RKO (cell line): ENCODE results near the gene TLR6.

Experiments
- DNase-seq: peaks from one replicate; pipeline ENCODE4 v3.0.0-alpha.2; 2016; ENCODE audit warnings: low spot score

The TLR6 gene

GRCh38 chr4:38867478-38868058, 11.0 kb upstream of the TLR6 start, which contains the start of gene FAM114A1:
TSS of gene FAM114A1 (plus strand) at chr4:38867806. CDS start at chr4:38878079, 10,273 bp downstream.
- peak; percentile 78 for DNase-seq

GRCh38 chr4:38866973-38867477, 10.4 kb upstream of the TLR6 start:
- DNase-seq, result no peak

DNA sequence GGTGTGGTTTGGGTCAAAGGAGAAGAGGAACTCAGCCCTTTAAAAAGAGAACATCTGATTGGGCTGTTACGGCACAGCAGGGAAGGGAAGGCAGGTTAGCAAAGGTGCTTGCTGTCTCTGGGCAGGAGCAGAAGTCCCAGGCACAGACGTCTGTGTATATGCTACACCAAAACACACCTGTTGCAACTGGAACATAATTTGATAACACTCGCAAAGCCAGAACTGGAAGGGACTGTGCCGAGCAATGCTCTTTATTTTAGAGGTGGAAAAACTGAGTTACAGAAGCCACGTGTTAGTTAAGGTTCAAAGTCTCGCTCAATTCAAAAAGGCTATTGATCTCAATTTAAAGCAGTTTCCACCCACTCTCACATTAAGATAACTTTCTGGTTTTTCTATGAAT, 8.8 kb upstream of the TLR6 start:
- no peak for DNase-seq

DNA sequence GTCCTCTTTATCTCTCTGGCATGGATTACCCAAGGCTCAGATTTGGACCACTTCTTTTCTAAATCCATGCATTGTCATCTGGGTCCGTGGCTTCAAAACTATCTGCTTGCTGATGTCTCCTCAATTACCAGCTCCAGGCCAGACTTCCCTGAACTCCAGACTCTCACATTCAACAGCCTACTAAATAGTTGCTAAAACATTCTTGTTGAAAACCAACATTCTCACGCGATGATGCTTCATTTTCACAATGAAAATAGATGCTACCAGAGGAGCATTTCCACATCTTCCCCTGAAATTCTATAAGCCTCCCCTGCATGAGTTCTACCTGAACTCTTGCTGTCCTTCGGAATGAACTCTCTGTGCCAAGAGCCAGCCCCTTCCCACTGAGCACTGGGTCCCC, 5.2 kb upstream of the TLR6 start:
- no peak for DNase-seq

DNA sequence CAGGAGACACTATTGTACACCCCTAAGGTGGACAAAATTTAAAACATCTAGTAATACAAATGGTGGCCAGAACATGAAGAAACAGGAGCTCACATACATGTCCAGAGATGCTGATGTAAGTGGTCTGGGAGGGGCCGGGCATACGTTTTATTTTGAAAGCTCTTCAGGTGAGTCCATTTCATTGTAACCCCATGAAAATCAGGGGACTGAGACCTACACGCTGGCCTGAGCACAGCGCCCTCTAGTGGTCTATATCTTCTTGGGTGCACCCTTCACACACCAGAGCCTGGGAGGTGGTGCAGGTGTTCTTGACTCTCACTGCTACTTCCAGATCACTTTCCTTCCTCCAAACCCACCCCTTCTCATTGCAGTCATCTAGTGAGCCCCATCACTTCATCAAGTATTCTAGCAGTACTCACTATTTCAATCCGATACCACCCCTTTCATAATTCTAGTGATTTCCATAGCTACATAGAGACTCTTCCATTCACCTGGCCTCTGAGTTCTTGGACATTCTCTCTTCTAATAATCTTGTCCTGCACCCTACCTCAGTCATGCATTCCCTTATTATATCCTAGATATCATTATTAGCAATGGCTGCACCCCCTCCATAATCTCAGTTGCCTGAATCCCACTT, 4.3 kb upstream of the TLR6 start:
- DNase-seq, result peak; percentile 63

GRCh38 chr4:38859501-38859900, 2.9 kb upstream of the TLR6 start:
- DNase-seq, result no peak

- DNase-seq, result no peak
Observed at GRCh38 chr4:38858097-38858420, 1.4 kb upstream of the TLR6 start.

- peak; percentile 95 for DNase-seq
Observed at GRCh38 chr4:38857354-38858096, 908 bp upstream of the TLR6 start.

DNA sequence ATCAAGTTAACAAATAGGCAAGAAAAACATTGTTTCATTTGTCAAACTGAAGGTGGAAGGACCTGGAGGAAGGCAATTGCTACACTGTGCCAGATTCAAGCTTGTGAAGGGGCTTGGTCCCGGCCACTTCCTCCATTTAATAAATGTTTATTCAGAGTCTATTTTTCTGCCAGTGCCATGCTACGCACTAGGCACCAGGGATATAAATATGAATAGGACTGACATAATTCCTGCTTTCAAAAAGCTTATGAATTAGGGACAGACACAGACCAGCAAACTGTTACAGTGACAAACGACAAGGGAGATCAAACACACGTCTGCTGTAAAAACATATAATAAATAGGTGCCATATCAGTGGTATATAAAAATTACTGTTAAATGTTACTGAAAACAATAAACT, 571 bp downstream of the TLR6 start:
- peak; percentile 60 for DNase-seq

GRCh38 chr4:38855466-38855865, 1.2 kb downstream of the TLR6 start:
- DNase-seq, result peak; percentile 26

- no peak for DNase-seq
Observed at GRCh38 chr4:38846015-38846414, 10.6 kb downstream of the TLR6 start.

DNA sequence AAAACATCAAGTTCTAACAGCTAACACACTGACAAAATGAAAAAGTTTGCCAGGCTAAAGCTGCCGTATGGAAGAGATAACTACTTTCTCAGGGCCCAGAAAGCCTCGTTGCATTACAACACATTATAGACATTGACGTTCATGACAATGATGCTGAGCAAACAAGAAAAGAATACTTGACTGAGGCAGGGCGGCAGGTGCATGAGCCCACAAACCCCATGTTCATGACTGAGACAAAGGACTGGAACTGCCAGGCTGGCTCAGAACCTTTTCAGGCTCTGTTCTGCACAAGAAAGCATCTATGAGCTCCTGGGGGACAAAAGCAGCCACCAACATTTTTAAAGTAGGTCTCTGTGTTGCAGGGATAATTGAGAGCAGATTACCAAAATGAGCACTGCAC, 13.6 kb downstream of the TLR6 start:
- no peak for DNase-seq

GRCh38 chr4:38837849-38838248, 18.8 kb downstream of the TLR6 start:
- no peak for DNase-seq

DNA sequence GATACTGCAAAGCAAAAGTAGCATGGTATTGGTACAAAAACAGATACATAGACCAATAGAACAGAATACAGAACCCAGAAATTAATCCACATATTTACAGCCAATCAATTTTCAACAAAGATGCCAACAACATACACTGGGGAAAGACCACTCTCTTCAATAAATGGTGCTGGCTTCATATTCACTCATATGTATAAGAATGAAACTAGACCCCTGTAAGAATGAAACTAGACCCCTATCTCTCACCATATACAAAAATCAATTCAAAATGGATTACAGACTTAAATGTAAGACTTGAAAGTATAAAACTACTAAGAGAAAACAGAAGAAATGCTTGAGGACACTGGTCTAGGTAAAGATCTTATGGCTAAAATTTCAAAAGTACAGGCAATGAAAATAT, 19.3 kb downstream of the TLR6 start:
- no peak for DNase-seq

GRCh38 chr4:38834570-38834969, 22.0 kb downstream of the TLR6 start:
- DNase-seq, result no peak

DNA sequence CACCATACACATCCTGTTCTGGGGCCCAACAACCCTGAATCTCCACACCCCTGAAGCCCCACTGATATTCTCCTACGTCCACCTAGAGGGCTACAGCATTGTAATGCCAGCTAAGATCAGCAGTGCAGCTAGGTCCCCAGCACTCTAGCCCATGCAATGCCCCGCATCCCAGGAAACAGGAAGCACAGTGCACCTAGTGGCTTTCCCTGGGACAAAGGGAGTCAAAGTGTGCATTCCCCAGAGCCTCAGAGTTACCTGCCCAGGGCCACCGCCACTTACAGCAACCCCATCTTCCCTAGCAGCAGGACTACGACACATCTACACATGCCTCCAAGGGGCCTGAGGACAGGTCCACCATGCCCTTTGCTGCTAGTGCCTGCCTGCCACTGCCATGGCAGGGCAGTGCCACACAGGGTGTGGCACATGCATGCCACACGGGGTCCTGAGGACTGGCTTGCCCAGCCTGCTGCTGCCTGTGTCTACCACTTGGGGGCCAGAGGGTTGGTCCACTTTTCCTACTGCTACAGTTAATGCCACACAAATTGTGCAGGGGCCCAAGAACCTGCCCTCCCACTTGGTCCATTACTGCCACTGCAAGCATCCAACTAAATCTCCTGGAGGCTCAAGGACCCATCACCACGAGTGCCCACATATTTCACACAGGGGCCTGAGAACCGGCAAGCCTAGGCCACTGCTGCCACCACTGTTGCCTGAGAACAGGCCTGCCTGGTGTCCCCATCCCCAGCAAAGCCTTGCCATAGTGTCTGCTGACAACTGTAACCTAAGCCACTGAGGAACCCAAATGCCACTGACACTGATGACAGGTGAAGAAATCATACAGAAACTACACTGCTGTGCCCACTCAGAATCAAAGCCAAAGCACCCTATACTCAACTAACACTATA, 23.7 kb downstream of the TLR6 start:
- no peak for DNase-seq

- DNase-seq, result no peak
Observed at GRCh38 chr4:38832206-38832605, 24.4 kb downstream of the TLR6 start.

DNA sequence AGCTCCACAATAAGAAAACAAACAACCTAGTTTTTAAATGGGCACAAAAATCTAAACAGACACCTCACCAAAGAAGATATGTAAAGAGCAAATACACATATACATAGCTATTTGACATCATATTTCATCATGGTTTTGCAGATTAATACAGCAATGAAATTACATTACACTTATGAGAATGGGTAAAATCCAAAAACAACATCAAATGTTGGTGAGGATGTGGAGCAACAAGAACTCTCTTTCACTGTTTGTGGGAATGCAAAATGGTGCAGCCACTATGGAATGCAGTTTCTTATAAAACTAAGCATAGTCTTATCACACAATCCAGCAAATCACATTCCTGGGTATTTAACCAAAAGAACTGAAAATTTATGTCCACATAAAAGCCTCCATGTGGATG, 25.0 kb downstream of the TLR6 start:
- no peak for DNase-seq

DNA sequence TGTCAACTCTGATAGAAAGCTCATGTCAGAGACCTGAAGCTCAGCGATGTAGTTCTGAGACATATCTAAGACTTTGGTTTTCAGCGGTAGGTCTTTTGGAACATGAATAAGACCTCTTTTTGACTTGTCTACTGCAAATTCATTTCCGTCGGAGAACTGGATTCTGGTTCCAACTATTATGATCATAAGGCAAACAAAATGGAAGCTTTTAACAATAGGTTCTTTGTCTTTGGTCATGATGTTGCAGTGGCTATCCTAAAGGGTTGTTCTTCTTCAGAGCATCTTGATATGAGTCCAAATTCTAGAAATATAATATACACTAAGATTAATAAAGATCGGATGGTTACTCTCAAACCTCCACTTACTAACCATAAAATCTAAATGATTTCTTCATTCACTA, 27.4 kb downstream of the TLR6 start:
- DNase-seq, result no peak

DNA sequence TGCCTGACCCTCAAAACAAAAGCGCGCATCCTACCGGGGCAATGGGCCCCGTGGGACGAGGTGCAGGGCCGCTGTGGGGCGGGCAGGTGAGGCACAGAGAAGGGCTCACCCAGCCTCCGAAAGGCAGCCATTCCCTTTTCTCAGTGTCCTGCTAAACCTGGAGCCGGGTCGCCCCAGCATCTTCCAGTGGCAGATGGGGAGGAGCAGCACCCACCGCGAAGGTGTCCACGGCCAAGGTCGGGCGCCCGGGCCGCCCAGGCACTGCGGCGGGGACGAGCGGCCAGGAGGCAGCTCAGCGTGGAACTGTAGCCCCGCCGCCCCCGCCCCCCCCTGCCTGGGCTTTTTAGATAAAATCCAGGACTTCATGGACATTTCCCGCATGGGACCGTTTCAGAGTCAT, 32.9 kb downstream of the TLR6 start:
- DNase-seq, result no peak

DNA sequence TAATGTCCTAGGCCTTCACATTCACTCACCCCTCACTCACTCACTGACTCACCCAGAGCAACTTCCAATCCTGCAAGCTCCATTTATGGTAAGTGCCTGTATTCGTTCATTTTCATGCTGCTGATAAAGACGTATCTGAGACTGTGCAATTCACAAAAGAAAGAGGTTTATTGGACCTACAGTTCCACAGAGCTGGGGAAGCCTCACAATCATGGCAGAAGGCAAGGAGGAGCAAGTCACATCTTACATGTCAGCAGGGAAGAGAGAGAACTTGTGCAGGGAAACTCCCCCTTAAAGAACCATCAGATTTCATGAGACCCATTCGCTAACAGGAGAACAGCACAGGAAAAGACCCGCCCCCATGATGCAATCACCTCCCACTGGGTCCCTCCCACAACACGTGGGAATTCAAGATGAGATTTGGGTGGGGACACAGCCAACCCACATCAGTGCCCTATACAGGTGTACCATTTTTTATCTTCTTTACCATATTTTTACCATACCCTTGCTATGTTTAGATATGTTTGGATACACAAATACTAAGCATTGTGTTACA, 33.8 kb downstream of the TLR6 start:
- peak; percentile 54 for DNase-seq

DNA sequence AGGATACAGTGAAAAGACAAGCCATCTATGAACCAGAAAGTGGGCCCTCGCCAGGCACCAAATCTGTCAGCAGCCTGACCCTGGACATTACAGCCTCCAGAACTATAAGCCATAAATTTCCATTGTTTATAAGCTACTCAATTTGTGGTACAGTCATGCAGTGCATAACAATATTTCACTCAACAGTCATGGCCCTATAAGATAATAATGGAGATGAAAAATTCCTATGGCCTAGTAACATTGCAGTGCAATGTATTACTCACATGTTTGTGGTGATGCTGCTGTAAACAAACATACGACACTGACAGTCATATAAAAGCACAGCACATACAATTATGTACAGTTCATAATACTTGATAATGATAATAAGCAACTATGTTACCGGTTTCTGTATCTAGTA, 34.9 kb downstream of the TLR6 start:
- peak; percentile 26 for DNase-seq
